HG03342 (cell line): ENCODE results near the gene ALDH3B2.
"Not testable (repeated sequence)": the region's sequence is repeated elsewhere in the genome, so short reads cannot be mapped to it uniquely, and the experiment has no call there.

Source experiments
- ATAC-seq: cut with Tn5 transposase; IDR thresholded peaks from one replicate; pipeline ENCODE4 v1.9.1; 2021; ENCODE audit warnings: mild to moderate bottlenecking, moderate library complexity; ENCODE audit not compliant: unreplicated experiment

Gene ALDH3B2

GRCh38 chr11:67644472-67645418, 29.7 kb downstream of the ALDH3B2 start:
- no peak for ATAC-seq

DNA sequence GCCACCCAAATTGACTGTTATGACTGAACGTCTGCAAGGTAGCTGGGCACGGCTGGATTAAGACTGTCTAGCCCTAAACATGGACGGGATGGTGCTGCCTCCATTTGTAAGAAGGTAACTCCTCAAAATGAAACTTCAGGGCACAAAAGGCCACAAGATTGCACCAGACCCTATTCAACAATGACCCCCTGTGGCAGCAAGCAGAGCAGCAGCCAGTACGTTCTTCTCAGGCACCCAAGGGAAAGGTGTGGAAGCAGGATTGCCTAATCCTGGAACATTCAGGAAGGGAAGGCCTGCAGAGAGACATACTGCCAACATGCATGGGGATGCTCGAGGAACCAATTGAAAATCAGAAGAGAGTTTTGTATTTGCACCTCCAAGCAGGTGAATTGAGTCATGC, 30.4 kb downstream of the ALDH3B2 start:
- no peak for ATAC-seq

DNA sequence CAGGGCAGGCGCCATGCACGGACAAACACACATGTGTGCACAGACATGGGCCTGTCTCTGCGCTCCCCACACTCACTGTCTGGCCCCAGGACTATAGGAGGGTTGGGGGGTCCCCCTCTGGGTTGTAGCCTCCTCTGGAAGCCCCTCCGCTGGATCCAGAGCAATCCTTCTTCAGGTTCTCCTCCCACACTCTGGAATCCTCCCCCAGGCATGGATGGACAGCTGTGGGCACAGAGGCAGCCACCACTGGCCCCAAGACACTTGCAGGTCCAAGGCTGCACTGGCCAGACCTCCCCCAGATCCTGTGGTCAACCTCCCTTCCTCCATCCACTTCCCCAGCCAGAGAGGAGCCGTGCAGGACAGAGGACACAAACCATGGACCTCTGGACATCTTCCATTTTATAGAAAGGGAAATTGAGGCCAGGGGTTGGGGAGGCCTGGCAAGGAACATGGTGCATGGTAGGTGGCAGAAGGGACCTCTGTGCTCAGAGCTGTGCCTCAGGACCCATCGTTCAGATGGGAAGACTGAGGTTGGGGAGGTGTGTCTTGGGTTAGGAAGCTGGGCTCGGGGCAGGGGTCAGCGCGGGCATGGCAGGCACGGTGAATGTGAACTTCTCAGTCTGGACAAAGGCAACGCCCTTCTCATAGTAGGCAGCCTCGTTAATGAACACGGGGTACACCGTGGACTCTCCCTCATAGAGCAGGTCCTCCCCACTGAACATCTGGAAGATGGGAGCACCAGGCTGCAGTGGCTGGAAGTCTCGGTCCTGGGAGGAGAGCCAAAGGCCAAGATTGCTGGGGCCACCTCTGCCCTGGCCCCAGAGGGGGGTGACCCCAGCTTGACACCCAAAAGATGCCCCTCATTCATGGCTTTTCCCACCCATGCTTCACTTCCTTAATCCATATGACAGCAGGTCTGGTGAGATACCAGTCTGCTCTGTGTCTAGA, 32.0 kb downstream of the ALDH3B2 start:
- ATAC-seq, result no peak

GRCh38 chr11:67641338-67642172, 32.9 kb downstream of the ALDH3B2 start:
- no peak for ATAC-seq

DNA sequence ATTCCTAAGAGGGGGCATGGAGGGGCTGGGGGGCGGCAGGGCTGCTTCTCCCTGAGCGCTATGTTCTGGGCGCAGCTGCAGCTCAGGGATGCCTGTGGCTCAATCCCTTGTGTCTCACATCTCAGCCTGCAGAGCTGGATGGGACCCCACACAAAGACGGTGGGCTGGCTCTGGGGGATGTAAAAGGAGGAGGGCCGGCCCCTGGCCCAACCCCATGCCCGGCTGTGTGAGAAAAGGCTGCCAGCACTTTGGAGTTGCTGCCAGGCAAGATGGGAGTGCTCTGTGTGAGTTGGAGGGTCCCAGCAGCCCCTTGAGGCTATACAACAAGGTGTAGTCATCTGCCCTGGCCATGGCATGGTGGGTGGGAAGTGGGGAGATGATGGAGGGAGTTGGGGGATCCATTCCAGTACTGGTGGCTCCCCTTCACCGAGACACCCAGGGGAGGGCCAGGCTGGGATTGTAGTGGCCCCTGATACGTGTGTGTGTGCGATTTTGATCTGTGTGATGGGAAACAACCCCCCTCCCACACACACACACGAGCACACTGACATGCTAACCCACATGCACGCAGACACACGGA, 33.6 kb downstream of the ALDH3B2 start:
- no peak for ATAC-seq

- ATAC-seq, result no peak
Measured at GRCh38 chr11:67640021-67640757, 34.2 kb downstream of the ALDH3B2 start.

DNA sequence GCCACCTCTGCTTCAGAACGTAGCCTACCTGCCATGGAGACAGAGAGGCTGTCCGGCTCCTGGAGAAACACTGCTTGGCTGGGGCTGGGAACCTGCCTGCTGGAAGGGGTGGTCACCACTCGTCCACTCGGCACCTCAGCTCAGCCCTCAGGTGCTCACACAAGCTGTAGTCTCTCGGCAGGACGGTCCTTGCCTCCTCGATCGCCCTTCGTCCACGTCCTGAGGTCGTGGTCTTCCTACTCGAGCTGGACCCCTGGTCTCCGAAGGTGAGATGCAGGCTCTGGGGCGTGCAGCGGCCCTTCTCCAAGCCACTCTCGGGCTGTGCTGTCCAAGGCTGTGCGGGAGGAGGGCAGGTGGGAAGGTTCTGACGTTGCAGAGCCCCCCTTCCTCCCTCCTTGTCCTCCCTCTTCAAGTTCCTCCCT, 35.0 kb downstream of the ALDH3B2 start, which contains the start of gene TBX10:
TBX10 (minus strand) TSS at position 326 of the 422 bp plus-strand sequence; CDS start at position 35, 291 bp downstream.
- ATAC-seq, result no peak

DNA sequence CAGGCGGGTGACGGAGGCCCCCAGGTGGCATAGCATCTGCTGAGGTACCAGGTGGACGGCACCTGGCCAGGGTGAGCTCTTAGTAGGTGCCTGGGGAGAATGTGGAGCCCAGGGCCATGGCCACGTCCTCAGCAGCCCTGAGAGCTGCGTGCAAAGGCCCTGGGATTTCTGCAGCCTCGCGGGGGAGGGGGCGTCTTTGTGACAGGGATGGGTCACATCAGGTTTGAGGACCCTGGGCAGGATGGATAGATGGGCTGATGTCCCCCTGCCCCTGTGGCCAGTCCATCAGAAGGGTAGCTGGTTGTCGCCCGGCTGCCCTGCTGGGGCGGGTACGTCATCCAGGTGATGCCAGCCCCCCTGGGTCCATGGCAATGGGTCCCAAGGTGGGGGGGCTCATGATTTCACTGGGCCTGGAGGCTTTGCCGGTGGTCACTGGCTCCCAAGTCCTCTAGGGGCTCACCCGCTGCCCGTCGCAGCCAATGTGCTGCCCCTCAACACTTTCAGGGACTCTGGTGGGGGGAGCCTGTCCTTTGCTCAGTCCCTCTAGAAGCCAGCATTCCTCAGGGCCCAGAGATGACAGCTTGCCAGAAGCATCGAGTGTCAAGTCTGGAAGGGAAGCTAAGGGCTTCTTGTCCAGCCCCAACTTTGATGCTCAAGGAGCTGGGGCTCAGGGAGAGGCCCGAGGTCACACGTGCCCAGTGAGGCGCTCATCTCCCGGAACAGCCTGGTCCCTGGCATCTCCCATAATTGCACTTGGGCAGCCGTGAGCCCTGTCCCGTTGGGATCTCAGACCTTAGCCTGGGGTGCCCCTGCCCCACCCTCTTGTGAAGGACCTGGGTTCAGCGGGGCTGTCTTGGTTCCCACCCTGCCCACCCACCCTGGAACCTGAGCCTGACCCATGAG, 35.6 kb downstream of the ALDH3B2 start:
- ATAC-seq, result no peak

GRCh38 chr11:67637441-67637840, 37.0 kb downstream of the ALDH3B2 start:
- ATAC-seq, result not testable (repeated sequence)

- ATAC-seq, result no peak
Measured at GRCh38 chr11:67636962-67637361, 37.5 kb downstream of the ALDH3B2 start.

DNA sequence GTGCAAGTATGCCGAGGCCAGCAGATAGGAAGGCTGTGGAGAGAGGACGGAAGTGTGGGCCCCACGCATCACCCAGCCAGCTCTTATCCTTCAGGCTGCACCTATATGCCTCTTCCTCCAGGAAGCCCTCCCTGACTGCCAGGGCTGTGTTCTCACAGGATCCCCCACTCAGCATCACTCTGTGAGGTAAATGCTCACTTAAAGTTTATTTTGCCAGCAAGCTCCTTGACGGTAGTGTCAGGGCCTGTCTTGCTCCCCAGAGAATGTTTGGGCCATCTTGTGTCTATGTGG, 39.2 kb downstream of the ALDH3B2 start:
- no peak for ATAC-seq

DNA sequence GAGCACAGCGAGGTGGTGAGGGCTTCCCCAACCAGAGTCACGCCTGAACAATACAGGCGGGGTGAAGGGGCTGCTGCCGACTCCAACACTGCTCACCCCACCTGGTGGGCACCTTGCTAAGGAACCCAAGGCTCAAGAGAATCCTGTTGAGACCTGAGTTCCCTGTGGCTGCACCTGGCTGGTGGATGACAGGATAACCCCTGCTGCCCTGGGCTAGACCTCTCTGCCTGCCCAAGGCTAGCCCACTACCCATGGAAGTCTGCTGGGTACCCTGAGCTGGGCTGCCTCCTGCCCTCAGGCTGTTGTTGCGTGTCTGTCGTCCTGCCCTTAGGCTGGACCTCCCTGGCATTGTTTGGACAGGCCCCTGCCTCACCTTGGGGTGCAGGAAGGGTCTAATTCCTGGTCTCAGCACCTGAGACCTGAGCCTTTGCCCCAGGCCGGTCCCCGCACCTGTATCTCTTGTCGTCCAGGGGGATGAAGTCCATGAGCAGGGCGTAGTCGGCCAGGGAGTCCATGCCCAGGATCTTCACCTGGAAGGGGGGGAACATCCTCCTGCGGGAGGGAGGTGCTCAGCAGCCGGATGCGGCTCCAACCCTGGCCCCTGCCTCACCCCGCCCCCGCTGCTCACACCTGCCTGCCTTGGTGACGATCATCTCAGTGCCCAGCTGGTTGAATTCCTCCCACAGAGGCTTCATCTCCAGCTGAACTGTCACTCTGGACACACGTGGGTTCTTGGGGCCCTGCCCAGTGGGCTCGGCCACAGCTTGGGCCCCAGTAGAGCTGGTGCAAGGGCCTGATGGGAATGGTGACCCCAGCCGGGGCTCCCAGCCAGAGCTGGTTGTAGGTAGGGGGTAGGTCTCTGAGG, 39.8 kb downstream of the ALDH3B2 start:
- ATAC-seq, result no peak

GRCh38 chr11:67633758-67634365, 40.6 kb downstream of the ALDH3B2 start:
- no peak for ATAC-seq

DNA sequence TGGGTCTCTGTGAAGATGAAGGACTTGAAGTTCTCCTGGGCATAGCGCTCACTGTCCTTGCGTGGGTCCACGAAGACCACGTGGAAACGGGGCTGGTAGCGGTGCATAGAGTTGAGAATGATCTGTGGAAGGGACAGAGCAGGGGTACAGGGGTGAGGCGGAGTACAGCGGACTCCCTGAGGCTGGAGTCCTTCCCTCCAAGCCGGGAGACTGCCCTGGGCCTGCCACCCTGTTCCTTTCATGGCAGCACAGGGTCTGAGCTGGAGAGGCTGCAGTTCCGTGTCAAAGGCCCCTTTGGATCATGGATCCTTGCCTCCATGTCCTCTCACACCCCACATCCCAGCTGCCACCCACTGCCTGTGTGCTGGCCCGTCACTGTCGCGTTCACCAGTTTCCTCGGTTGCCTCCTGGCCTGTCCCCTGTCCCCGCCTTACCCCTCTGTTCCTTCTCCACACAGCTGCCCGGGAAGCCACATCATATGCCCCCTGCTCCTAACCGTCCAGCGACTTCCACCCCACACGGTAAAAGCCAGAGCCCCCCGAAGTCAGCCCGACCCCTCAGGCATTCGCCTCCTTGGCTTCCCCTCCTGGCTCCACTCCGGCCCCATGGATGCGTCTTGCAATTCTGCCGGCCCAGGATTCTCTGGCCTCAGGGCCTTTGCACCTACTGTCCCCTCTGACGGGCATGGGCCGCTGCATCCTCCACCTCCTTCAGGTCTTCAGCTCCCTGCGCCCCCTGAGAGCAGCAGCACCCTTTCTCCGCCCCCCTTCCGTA, 41.3 kb downstream of the ALDH3B2 start:
- ATAC-seq, result no peak

GRCh38 chr11:67632175-67632981, 42.0 kb downstream of the ALDH3B2 start:
- ATAC-seq, result no peak

DNA sequence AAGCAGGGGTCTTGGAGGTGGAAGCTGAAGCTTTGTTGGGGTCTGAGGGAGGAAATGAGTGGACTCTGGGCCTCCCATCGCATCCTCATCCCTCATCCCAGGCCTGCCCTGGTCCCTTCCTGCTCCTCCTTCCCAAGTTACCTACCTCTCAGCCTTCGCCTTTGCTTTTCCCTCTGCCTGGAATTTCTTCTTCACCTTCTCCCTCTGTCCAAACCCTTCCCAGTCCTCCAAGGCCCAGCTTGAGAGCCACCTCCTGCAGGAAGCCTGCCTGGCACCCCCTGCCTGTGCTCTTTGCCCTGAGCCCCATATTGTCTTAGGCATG, 42.6 kb downstream of the ALDH3B2 start:
- ATAC-seq, result no peak
